Ishikawa (cell line): ENCODE data around the gene RARA.

ENCODE experiments used
- CREB1 ChIP-seq: IDR thresholded peaks from 2 replicates; pipeline ENCODE4 v1.6.1; 2012; ENCODE audit warnings: low read depth
- EGR1 ChIP-seq: IDR thresholded peaks from 2 replicates; pipeline ENCODE4 v1.6.1; 2012
- EP300 ChIP-seq: IDR thresholded peaks from 2 replicates; pipeline ENCODE4 v1.6.1; 2012; ENCODE audit warnings: borderline replicate concordance
- FOXM1 ChIP-seq: IDR thresholded peaks from 2 replicates; pipeline ENCODE4 v1.6.1; 2012; ENCODE audit warnings: low read depth, borderline replicate concordance
- RAD21 ChIP-seq: IDR thresholded peaks from 2 replicates; pipeline ENCODE4 v1.6.1; 2012; ENCODE audit warnings: low read depth
- TAF1 ChIP-seq: IDR thresholded peaks from 2 replicates; pipeline ENCODE4 v1.6.1; 2012; ENCODE audit warnings: low read depth, mild to moderate bottlenecking
- TCF12 ChIP-seq: IDR thresholded peaks from 2 replicates; pipeline ENCODE4 v1.6.1; 2012; ENCODE audit warnings: low read depth
- TEAD4 ChIP-seq: IDR thresholded peaks from 2 replicates; pipeline ENCODE4 v1.6.1; 2012
- YY1 ChIP-seq: IDR thresholded peaks from 2 replicates; pipeline ENCODE4 v1.6.1; 2012; ENCODE audit warnings: low read depth
- ZBTB7A ChIP-seq: IDR thresholded peaks from 2 replicates; pipeline ENCODE4 v1.6.1; 2012; ENCODE audit warnings: low read depth
- TF ChIP-seq, protein P1 (sequence below): IDR thresholded peaks from 2 replicates; pipeline ENCODE4 v1.6.1; 2012
- TF ChIP-seq, protein P2 (sequence below): IDR thresholded peaks from 2 replicates; pipeline ENCODE4 v1.6.1; 2012
- TF ChIP-seq, protein P3 (sequence below): IDR thresholded peaks from 2 replicates; pipeline ENCODE4 v1.6.1; 2012; ENCODE audit warnings: low read depth, mild to moderate bottlenecking

DNA sequence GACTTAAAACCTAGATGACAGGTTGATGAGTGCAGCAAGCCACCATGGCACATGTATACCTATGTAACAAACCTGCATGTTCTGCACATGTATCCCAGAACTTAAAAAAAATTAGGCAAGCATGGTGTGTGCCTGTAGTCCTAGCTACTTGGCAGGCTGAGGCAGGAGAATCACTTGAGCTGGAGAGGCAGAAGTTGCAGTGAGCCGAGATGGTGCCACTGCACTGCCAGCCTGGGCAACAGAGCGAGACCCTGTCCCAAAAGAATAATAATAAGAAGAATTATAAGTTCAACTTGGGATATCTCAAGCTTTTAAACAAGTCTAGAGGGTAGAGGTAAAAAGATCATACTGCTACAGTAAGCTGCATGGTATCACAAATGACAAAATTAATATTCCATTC is 11.5 kb upstream of the RARA start:
- TF ChIP-seq CREB1 (no peak), TAF1 (no peak), FOXM1 (no peak), EGR1 (no peak), ZBTB7A (no peak), EP300 (no peak), YY1 (no peak), RAD21 (no peak), TCF12 (no peak), TEAD4 (no peak)
- TF ChIP-seq, protein P1, sequence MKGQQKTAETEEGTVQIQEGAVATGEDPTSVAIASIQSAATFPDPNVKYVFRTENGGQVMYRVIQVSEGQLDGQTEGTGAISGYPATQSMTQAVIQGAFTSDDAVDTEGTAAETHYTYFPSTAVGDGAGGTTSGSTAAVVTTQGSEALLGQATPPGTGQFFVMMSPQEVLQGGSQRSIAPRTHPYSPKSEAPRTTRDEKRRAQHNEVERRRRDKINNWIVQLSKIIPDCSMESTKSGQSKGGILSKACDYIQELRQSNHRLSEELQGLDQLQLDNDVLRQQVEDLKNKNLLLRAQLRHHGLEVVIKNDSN, result no peak
- TF ChIP-seq, protein P2, sequence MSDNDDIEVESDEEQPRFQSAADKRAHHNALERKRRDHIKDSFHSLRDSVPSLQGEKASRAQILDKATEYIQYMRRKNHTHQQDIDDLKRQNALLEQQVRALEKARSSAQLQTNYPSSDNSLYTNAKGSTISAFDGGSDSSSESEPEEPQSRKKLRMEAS, result no peak
- TF ChIP-seq, protein P3, sequence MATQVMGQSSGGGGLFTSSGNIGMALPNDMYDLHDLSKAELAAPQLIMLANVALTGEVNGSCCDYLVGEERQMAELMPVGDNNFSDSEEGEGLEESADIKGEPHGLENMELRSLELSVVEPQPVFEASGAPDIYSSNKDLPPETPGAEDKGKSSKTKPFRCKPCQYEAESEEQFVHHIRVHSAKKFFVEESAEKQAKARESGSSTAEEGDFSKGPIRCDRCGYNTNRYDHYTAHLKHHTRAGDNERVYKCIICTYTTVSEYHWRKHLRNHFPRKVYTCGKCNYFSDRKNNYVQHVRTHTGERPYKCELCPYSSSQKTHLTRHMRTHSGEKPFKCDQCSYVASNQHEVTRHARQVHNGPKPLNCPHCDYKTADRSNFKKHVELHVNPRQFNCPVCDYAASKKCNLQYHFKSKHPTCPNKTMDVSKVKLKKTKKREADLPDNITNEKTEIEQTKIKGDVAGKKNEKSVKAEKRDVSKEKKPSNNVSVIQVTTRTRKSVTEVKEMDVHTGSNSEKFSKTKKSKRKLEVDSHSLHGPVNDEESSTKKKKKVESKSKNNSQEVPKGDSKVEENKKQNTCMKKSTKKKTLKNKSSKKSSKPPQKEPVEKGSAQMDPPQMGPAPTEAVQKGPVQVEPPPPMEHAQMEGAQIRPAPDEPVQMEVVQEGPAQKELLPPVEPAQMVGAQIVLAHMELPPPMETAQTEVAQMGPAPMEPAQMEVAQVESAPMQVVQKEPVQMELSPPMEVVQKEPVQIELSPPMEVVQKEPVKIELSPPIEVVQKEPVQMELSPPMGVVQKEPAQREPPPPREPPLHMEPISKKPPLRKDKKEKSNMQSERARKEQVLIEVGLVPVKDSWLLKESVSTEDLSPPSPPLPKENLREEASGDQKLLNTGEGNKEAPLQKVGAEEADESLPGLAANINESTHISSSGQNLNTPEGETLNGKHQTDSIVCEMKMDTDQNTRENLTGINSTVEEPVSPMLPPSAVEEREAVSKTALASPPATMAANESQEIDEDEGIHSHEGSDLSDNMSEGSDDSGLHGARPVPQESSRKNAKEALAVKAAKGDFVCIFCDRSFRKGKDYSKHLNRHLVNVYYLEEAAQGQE, result no peak
